ENCODE data around the gene ASTN2. TPM values are rescaled to one million over a fixed set of nuclear protein-coding genes. Genes with fewer than 3 reads are reported as not detected.

Gene ASTN2
- total and polyA plus RNA-seq, 4 donors, result 0.57 to 2.9 (median 1.4) TPM

DNA sequence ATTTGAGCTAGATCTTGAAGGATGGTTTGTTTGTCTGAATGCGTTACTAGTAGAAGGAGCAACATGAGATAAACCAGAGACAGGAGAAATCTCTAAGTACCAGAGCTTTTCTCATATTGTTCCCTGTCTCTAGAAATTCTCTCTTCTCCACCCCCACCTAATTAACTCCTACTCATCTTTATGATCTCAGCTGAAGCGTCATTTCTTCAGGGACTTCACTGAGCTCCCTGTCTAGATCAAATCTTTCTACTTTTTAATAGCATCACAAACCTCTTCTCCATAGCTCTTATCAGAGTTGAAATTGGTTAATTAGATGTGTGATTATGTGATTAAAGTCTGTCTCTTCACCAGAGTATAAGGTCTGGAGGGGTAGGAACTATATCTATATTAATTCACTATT, 1035.0 kb downstream of the ASTN2 start (continued):
- TF ChIP-seq GABPA (IDR thresholded peaks at IDR 0.05 in 1 of 2, conservative IDR thresholded peaks at IDR 0.05 in 1 of 2), result no peak
- TF ChIP-seq, protein P1, sequence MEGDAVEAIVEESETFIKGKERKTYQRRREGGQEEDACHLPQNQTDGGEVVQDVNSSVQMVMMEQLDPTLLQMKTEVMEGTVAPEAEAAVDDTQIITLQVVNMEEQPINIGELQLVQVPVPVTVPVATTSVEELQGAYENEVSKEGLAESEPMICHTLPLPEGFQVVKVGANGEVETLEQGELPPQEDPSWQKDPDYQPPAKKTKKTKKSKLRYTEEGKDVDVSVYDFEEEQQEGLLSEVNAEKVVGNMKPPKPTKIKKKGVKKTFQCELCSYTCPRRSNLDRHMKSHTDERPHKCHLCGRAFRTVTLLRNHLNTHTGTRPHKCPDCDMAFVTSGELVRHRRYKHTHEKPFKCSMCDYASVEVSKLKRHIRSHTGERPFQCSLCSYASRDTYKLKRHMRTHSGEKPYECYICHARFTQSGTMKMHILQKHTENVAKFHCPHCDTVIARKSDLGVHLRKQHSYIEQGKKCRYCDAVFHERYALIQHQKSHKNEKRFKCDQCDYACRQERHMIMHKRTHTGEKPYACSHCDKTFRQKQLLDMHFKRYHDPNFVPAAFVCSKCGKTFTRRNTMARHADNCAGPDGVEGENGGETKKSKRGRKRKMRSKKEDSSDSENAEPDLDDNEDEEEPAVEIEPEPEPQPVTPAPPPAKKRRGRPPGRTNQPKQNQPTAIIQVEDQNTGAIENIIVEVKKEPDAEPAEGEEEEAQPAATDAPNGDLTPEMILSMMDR (IDR thresholded peaks at IDR 0.05; ENCODE audit: low read depth, low read length, missing input control), result no peak
- no peak for TF ChIP-seq EGR1 (IDR thresholded peaks at IDR 0.05; ENCODE audit: low read depth in 2 of 2)
- no peak for TF ChIP-seq FOXA2 (IDR thresholded peaks at IDR 0.05)
- no peak for TF ChIP-seq TAF1 (conservative IDR thresholded peaks at IDR 0.05)
- TF ChIP-seq RXRA (IDR thresholded peaks at IDR 0.05), result no peak

GRCh38 chr9:116378873-116379272, 1036.0 kb downstream of the ASTN2 start:
- H3K4me1 ChIP-seq (ENCODE audit: control insufficient read depth in 4 of 4, insufficient read depth in 4 of 4, low read length in 3 of 4), result no peaks in the 10 kb centered on the region
- no peak overlapping the region for H3K27ac ChIP-seq (ENCODE audit: low read depth in 1 of 2, low read length in 2 of 2)
- no peaks in the 10 kb centered on the region for H3K9me3 ChIP-seq (ENCODE audit: control insufficient read depth in 4 of 4, low read length in 3 of 4)
- no peaks in the 10 kb centered on the region for H3K36me3 ChIP-seq (ENCODE audit: control insufficient read depth in 4 of 4, insufficient read depth in 3 of 4, low read depth in 1 of 4, low read length in 3 of 4)
- no peak overlapping the region for H3K9ac ChIP-seq (ENCODE audit: low read depth in 1 of 2, low read length in 2 of 2)
- 98% methylated on average over 2 of the region's 2 CpGs for WGBS
- DNase-seq (ENCODE audit: low spot score), result no peak
- no peak overlapping the region for H3K4me3 ChIP-seq (ENCODE audit: low read depth in 1 of 3, low read length in 3 of 3)
- no peaks in the 10 kb centered on the region for H3K27me3 ChIP-seq (ENCODE audit: control insufficient read depth in 4 of 4, insufficient read depth in 4 of 4, low read length in 3 of 4)
- TF ChIP-seq HNF4G (IDR thresholded peaks at IDR 0.05) (no peak), SP1 (IDR thresholded peaks at IDR 0.05) (no peak), GABPA (IDR thresholded peaks at IDR 0.05 in 1 of 2, conservative IDR thresholded peaks at IDR 0.05 in 1 of 2) (no peak), FOXA1 (IDR thresholded peaks at IDR 0.05) (no peak), HNF4A (conservative IDR thresholded peaks at IDR 0.05) (no peak), YY1 (IDR thresholded peaks at IDR 0.05) (no peak), FOXA2 (IDR thresholded peaks at IDR 0.05) (no peak), TAF1 (conservative IDR thresholded peaks at IDR 0.05) (no peak), RAD21 (IDR thresholded peaks at IDR 0.05) (no peak), NR2F2 (IDR thresholded peaks at IDR 0.05) (no peak), JUND (IDR thresholded peaks at IDR 0.05) (no peak)
- TF ChIP-seq, protein P2, sequence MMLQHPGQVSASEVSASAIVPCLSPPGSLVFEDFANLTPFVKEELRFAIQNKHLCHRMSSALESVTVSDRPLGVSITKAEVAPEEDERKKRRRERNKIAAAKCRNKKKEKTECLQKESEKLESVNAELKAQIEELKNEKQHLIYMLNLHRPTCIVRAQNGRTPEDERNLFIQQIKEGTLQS (IDR thresholded peaks at IDR 0.05), result no peak

DNA sequence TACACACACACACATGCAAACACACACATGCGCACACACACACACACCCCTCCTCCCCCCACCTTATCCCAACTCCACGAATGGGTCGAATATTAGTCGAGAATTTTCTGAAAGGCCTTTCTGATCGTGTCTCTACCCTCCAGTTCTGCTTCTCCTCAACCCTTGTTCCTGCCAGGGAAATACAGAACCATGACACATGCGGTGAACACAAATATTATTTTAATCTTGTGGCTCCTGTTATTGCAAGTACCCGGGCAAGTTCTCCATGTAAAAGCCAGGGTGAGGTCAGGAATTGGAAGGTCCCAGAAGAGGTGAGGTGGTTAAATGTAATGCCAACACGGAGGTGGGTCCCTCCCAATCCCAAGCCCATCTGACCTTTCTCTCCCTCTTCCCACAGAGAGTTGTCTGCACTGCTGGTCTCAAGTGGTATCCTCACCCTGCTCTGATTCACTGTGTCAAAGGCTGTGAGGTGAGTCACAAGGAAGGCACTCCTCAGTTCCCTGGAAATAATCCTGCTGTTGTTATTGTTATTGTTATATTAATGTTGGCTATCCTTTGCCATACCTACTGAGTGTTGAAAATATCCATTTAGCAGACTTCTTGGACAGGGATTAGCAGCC, 1037.6 kb downstream of the ASTN2 start:
- H3K4me3 ChIP-seq (ENCODE audit: low read depth in 1 of 3, low read length in 3 of 3), result no peak overlapping the region
- no peaks in the 10 kb centered on the region for H3K36me3 ChIP-seq (ENCODE audit: control insufficient read depth in 4 of 4, insufficient read depth in 3 of 4, low read depth in 1 of 4, low read length in 3 of 4)
- DNase-seq (ENCODE audit: low spot score), result no peak
- no peak overlapping the region for H3K9ac ChIP-seq (ENCODE audit: low read depth in 1 of 2, low read length in 2 of 2)
- no peaks in the 10 kb centered on the region for H3K9me3 ChIP-seq (ENCODE audit: control insufficient read depth in 4 of 4, low read length in 3 of 4)
- WGBS, result 85% methylated on average over 8 of the region's 8 CpGs
- TF ChIP-seq SP1 (IDR thresholded peaks at IDR 0.05) (no peak), REST (IDR thresholded peaks at IDR 0.05) (no peak)
- H3K4me1 ChIP-seq (ENCODE audit: control insufficient read depth in 4 of 4, insufficient read depth in 4 of 4, low read length in 3 of 4), result no peaks in the 10 kb centered on the region
- no peaks in the 10 kb centered on the region for H3K27me3 ChIP-seq (ENCODE audit: control insufficient read depth in 4 of 4, insufficient read depth in 4 of 4, low read length in 3 of 4)
- no peak overlapping the region for H3K27ac ChIP-seq (ENCODE audit: low read depth in 1 of 2, low read length in 2 of 2)

Small RNAs within 50 kb of the gene (small RNA-seq; reads per million reads assigned to genes)
- not detected for gene SNORA70C

All from liver (tissue), 10 donors.